GM23338 (cell line): ENCODE data around the gene ZNF711. TPM values are rescaled to one million over a fixed set of nuclear protein-coding genes. Genes with fewer than 3 reads are reported as not detected.

ENCODE experiments used
- ATAC-seq: fragments of 200-7000 bp; cut with Tn5 transposase; 3 replicates; pipeline ENCODE4 v1.9.1; 2020
- DNase-seq: peaks from one replicate; pipeline ENCODE4 v3.0.0-alpha.2; 2015; ENCODE audit warnings: low spot score
- H2AFZ ChIP-seq: fragments of 200-600 bp; sonication (generic); 2 replicates; pipeline ENCODE4 v1.8.0; 2016; ENCODE audit warnings: antibody characterized with exemption, mild to moderate bottlenecking, moderate library complexity
- H3F3A ChIP-seq: fragments of 200-600 bp; sonication (generic); replicated peaks from 2 replicates; pipeline ENCODE4 v1.8.0; 2017; ENCODE audit warnings: antibody characterized with exemption, mixed run types, low read depth
- H3K27ac ChIP-seq: fragments of 200-600 bp; sonication (generic); 2 replicates; pipeline ENCODE4 v1.6.1; 2016; ENCODE audit warnings: low read depth
- H3K27me3 ChIP-seq: fragments of 200-600 bp; sonication (generic); 2 replicates; pipeline ENCODE4 v1.8.0; 2016; ENCODE audit warnings: mild to moderate bottlenecking, mixed run types, moderate library complexity; ENCODE audit not compliant: insufficient read depth
- H3K36me3 ChIP-seq: fragments of 200-600 bp; sonication (generic); 2 replicates; pipeline ENCODE4 v1.8.0; 2016; ENCODE audit warnings: mild to moderate bottlenecking; ENCODE audit not compliant: insufficient read depth
- H3K4me1 ChIP-seq: fragments of 200-600 bp; sonication (generic); 2 replicates; pipeline ENCODE4 v1.8.0; 2016; ENCODE audit warnings: mild to moderate bottlenecking, moderate library complexity; ENCODE audit not compliant: insufficient read depth
- H3K4me2 ChIP-seq: fragments of 200-600 bp; sonication (generic); 2 replicates; pipeline ENCODE4 v1.7.1; 2017; ENCODE audit warnings: mixed run types
- H3K4me3 ChIP-seq: fragments of 200-600 bp; sonication (generic); 2 replicates; pipeline ENCODE4 v1.6.1; 2016; ENCODE audit warnings: mixed run types
- H3K79me2 ChIP-seq: fragments of 200-600 bp; sonication (generic); replicated peaks from 2 replicates; pipeline ENCODE4 v1.8.0; 2017; ENCODE audit warnings: mild to moderate bottlenecking; ENCODE audit not compliant: insufficient read depth
- H3K9me2 ChIP-seq: fragments of 200-600 bp; sonication (generic); 2 replicates; pipeline ENCODE4 v1.8.0; 2017; ENCODE audit not compliant: insufficient read depth
- H4K20me1 ChIP-seq: fragments of 200-600 bp; sonication (generic); replicated peaks from 2 replicates; pipeline ENCODE4 v1.8.0; 2017; ENCODE audit warnings: mild to moderate bottlenecking; ENCODE audit not compliant: insufficient read depth
- H3K27ac Mint-ChIP-seq: 2 replicates; pipeline ENCODE4 v1.8.0; 2020; ENCODE audit warnings: inconsistent platforms, mild to moderate bottlenecking, moderate library complexity, mixed read lengths
- H3K27me3 Mint-ChIP-seq: 3 replicates; pipeline ENCODE4 v1.8.0; 2022; ENCODE audit warnings: low read depth, mild to moderate bottlenecking, moderate library complexity, mixed read lengths, inconsistent platforms; ENCODE audit not compliant: insufficient read depth, poor library complexity
- H3K36me3 Mint-ChIP-seq: 3 replicates; pipeline ENCODE4 v1.8.0; 2021; ENCODE audit warnings: low read depth, mild to moderate bottlenecking, inconsistent platforms, moderate library complexity, mixed read lengths
- H3K4me1 Mint-ChIP-seq: 3 replicates; pipeline ENCODE4 v1.8.0; 2020; ENCODE audit warnings: mild to moderate bottlenecking, inconsistent platforms, mixed read lengths
- H3K4me3 Mint-ChIP-seq: 3 replicates; pipeline ENCODE4 v1.8.0; 2021; ENCODE audit warnings: moderate library complexity, mild to moderate bottlenecking, inconsistent platforms, mixed read lengths
- H3K9me3 Mint-ChIP-seq: 3 replicates; pipeline ENCODE4 v1.8.0; 2020; ENCODE audit warnings: moderate library complexity, mild to moderate bottlenecking, inconsistent platforms, mixed read lengths
- CREB1 ChIP-seq: fragments of 250-450 bp; sonication (Bioruptor Pico); IDR thresholded peaks from 2 replicates; pipeline ENCODE4 v1.5.0; 2020; ENCODE audit warnings: low read depth, mild to moderate bottlenecking, moderate library complexity
- CTCF ChIP-seq, 2 experiments: fragments of 200-600 bp in 1 of 2; sonication (generic) in 1 of 2; conservative IDR thresholded peaks; 2 replicates each; pipeline versions ENCODE4 v1.5.1 to v1.6.1; 2016 to 2017; ENCODE audit warnings: antibody characterized with exemption in 2 of 2, low read depth in 2 of 2, mild to moderate bottlenecking in 2 of 2, moderate library complexity in 1 of 2
- ETS1 ChIP-seq: IDR thresholded peaks from 2 replicates; pipeline ENCODE4 v1.6.1; 2016; ENCODE audit warnings: antibody characterized with exemption
- EZH2 ChIP-seq: fragments of 200-600 bp; sonication (generic); IDR thresholded peaks from one replicate; pipeline ENCODE4 v1.8.0; 2017; ENCODE audit warnings: antibody characterized with exemption, mild to moderate bottlenecking, low read depth; ENCODE audit not compliant: unreplicated experiment
- EZH2phosphoT487 ChIP-seq: fragments of 200-600 bp; sonication (generic); IDR thresholded peaks from one replicate; pipeline ENCODE4 v1.8.1; 2018; ENCODE audit warnings: antibody characterized with exemption; ENCODE audit not compliant: unreplicated experiment
- JUNB ChIP-seq: IDR thresholded peaks from one replicate; pipeline ENCODE4 v1.6.1; 2016; ENCODE audit warnings: antibody characterized with exemption; ENCODE audit not compliant: unreplicated experiment
- NANOG ChIP-seq: IDR thresholded peaks from 2 replicates; pipeline ENCODE4 v1.6.1; 2016; ENCODE audit warnings: antibody characterized with exemption, borderline replicate concordance
- POLR2AphosphoS5 ChIP-seq: IDR thresholded peaks from 2 replicates; pipeline ENCODE4 v1.6.1; 2016; ENCODE audit warnings: antibody characterized with exemption, low read depth
- STAT1 ChIP-seq: IDR thresholded peaks from one replicate; pipeline ENCODE4 v1.6.1; 2016; ENCODE audit warnings: antibody characterized with exemption; ENCODE audit not compliant: unreplicated experiment
- ZNF114 ChIP-seq: fragments of 250-450 bp; sonication (Bioruptor Pico); IDR thresholded peaks from 2 replicates; pipeline ENCODE4 v1.5.0; 2020; ENCODE audit warnings: mild to moderate bottlenecking, moderate library complexity
- ZNF331 ChIP-seq: fragments of 250-450 bp; sonication (Bioruptor Pico); IDR thresholded peaks from 2 replicates; pipeline ENCODE4 v1.5.0; 2020; ENCODE audit warnings: low read depth, mild to moderate bottlenecking, moderate library complexity
- ZNF462 ChIP-seq: fragments of 250-450 bp; sonication (Bioruptor Pico); IDR thresholded peaks from 2 replicates; pipeline ENCODE4 v1.5.0; 2020; ENCODE audit warnings: mild to moderate bottlenecking, moderate library complexity
- polyA plus RNA-seq: library from polyadenylated mRNA; unstranded; fragments of >200 nt; fragmentation: Nextera tagmentation; extraction: Ambion mirVana; gene quantifications from 2 replicates; pipeline ENCODE4 v1.2.1, GENCODE V29; 2016
- total RNA-seq: library from RNA; depleted of rRNA; stranded (reverse); fragments of >200 nt; shearing (Covaris generic); gene quantifications from 2 replicates; pipeline ENCODE4 v1.2.3, GENCODE V29; 2014

Gene ZNF711
- total and polyA plus RNA-seq, 2 experiments from 2014 or later = 12.2 to 20.0 TPM

GRCh38 chrX:85215946-85216345 lies 27.8 kb upstream of the ZNF711 start (continued):
- TF ChIP-seq JUNB = no peak
- no peak for TF ChIP-seq ZNF114 (CRISPR knock-in tag)
- no peak for TF ChIP-seq ETS1
- TF ChIP-seq CREB1 (CRISPR knock-in tag) = no peak
- TF ChIP-seq EZH2phosphoT487 = no peak

GRCh38 chrX:85221361-85221760 lies 22.4 kb upstream of the ZNF711 start:
- Histone ChIP-seq H3K4me3 (no peak overlapping the region), H3K4me1 (no peaks in the 10 kb centered on the region), H3F3A (no peaks in the 10 kb centered on the region), H3K36me3 (no peaks in the 10 kb centered on the region), H3K9me2 (no peaks in the 10 kb centered on the region), H3K4me2 (no peak overlapping the region), H2AFZ (no peak overlapping the region), H3K27me3 (no peaks in the 10 kb centered on the region), H4K20me1 (no peaks in the 10 kb centered on the region), H3K27ac (no peak overlapping the region), H3K79me2 (no peaks in the 10 kb centered on the region)
- Mint-ChIP-seq H3K27ac (no peak overlapping the region), H3K4me3 (no peak overlapping the region), H3K36me3 (no peaks in the 10 kb centered on the region), H3K27me3 (peaks cover 1% of the 10 kb centered on the region), H3K4me1 (no peaks in the 10 kb centered on the region), H3K9me3 (no peaks in the 10 kb centered on the region)
- no peak for ATAC-seq
- no peak for DNase-seq
- no peak for TF ChIP-seq EZH2
- no peak for TF ChIP-seq ZNF462 (CRISPR knock-in tag)
- TF ChIP-seq CTCF (conservative IDR thresholded peaks at IDR 0.05; ENCODE audit: low read depth in 2 of 2) = no peak
- TF ChIP-seq NANOG = no peak
- no peak for TF ChIP-seq STAT1
- no peak for TF ChIP-seq ZNF114 (CRISPR knock-in tag)
- TF ChIP-seq ETS1 = no peak
- TF ChIP-seq EZH2phosphoT487 = no peak
- TF ChIP-seq JUNB = no peak
- TF ChIP-seq ZNF331 (CRISPR knock-in tag) = no peak
- no peak for TF ChIP-seq POLR2AphosphoS5
